Esophagus muscularis mucosa (tissue), 4 donors: ENCODE measurements around the gene SLC7A1. TPM values are rescaled to one million over a fixed set of nuclear protein-coding genes. Genes with fewer than 3 reads are reported as not detected.

Experiments
- DNase-seq: peaks from one replicate; pipeline ENCODE4 v3.0.0-alpha.2; 2017; ENCODE audit errors: extremely low spot score
- H3K27ac ChIP-seq, 4 donors: fragments of 200-600 bp; sonication (generic); replicated peaks in 1 of 4; 1 replicate in 3 of 4; 2 replicates in 1 of 4; pipeline ENCODE4 v1.5.1; 2016 to 2019; ENCODE audit warnings: mild to moderate bottlenecking in 1 of 4
- H3K27me3 ChIP-seq, 4 donors: fragments of 200-600 bp; sonication (generic); one replicate each; pipeline versions ENCODE4 v1.5.1 to v1.6.0; 2016 to 2019
- H3K36me3 ChIP-seq, 4 donors: fragments of 200-600 bp; sonication (generic); one replicate each; pipeline ENCODE4 v1.5.1; 2016 to 2019
- H3K4me1 ChIP-seq, 4 donors: fragments of 200-600 bp; sonication (generic); one replicate each; pipeline ENCODE4 v1.5.1; 2016 to 2019
- H3K4me3 ChIP-seq, 4 donors: fragments of 200-600 bp; sonication (generic); 1 replicate in 2 of 4; 2 replicates in 2 of 4; pipeline ENCODE4 v1.5.1; 2016 to 2019; ENCODE audit warnings: mild to moderate bottlenecking in 4 of 4, moderate library complexity in 1 of 4
- H3K9me3 ChIP-seq, 4 donors: fragments of 200-600 bp; sonication (generic); 1 replicate in 3 of 4; 2 replicates in 1 of 4; pipeline ENCODE4 v1.5.1; 2016 to 2019
- CTCF ChIP-seq, 3 experiments: fragments of 200-600 bp in 2 of 3; fragments of 450-650 bp in 1 of 3; sonication (generic) in 2 of 3; IDR thresholded peaks; one replicate each; pipeline ENCODE4 v1.5.1; 2017 to 2019; ENCODE audit warnings: antibody characterized with exemption in 3 of 3, mild to moderate bottlenecking in 2 of 3, moderate library complexity in 1 of 3
- EP300 ChIP-seq: sonication (generic); formaldehyde crosslinking; IDR thresholded peaks from one replicate; pipeline ENCODE4 v1.6.1; 2017; ENCODE audit warnings: antibody characterized with exemption
- POLR2A ChIP-seq: fragments of 450-650 bp; IDR thresholded peaks from one replicate; pipeline ENCODE4 v1.6.1; 2017; ENCODE audit warnings: antibody characterized with exemption, moderate library complexity, mild to moderate bottlenecking, low read depth
- POLR2AphosphoS5 ChIP-seq, 2 donors: sonication (generic); formaldehyde crosslinking; IDR thresholded peaks; one replicate each; pipeline ENCODE4 v1.6.1; 2017; ENCODE audit warnings: antibody characterized with exemption in 2 of 2
- WGBS: methylation state at CpG from one replicate; pipeline ENCODE4 v1.1.5; 2018; 5-methylcytosine and 5-hydroxymethylcytosine counted together
- intact Hi-C: fragments of 100-400 bp; cut with DNase I; formaldehyde crosslinking; loops from one replicate; pipeline ENCODE4 v1.15.1; 2023
- total RNA-seq, 4 donors: library from RNA; depleted of rRNA; stranded (reverse); fragments of >200 nt; gene quantifications; one replicate each; pipeline versions ENCODE4 v1.1.0 to v1.2.1, GENCODE V29; 2016

The SLC7A1 gene
- total RNA-seq, 4 donors from 2014 or later, result 15.0 to 28.8 (median 21.6) TPM

GRCh38 chr13:29573190-29573589 lies 22.3 kb downstream of the SLC7A1 start:
- peaks cover 20 to 68% (median 44%) of the 10 kb centered on the region in 4 donors for H3K4me1 ChIP-seq
- 10% methylated on average over 7 of the region's 8 CpGs for WGBS

GRCh38 chr13:29572575-29572974 lies 22.9 kb downstream of the SLC7A1 start:
- H3K9me3 ChIP-seq, result no peaks in the 10 kb centered on the region
- H3K4me1 ChIP-seq, result peaks cover 16 to 62% (median 39%) of the 10 kb centered on the region in 4 donors
- TF ChIP-seq EP300 (no peak), POLR2AphosphoS5 (IDR thresholded peaks at IDR 0.05) (no peak), CTCF (IDR thresholded peaks at IDR 0.05) (no peak), POLR2A (no peak)
- intact Hi-C loops, result no loop called here
- no peaks in the 10 kb centered on the region for H3K27me3 ChIP-seq
- 96% methylated on average over 5 of the region's 5 CpGs for WGBS
- no peaks in the 10 kb centered on the region for H3K36me3 ChIP-seq
- H3K27ac ChIP-seq, result no peak overlapping the region
- no peak overlapping the region for H3K4me3 ChIP-seq
- no peak for DNase-seq

More at GRCh38 chr13:29573190-29573589, 22.3 kb downstream of the SLC7A1 start:
- H3K27ac ChIP-seq, result peak overlapping the region in 1 of 4 donors; percentile 31
- H3K9me3 ChIP-seq, result no peaks in the 10 kb centered on the region
- DNase-seq, result no peak
- H3K27me3 ChIP-seq, result no peaks in the 10 kb centered on the region
- H3K4me3 ChIP-seq, result no peak overlapping the region
- no peaks in the 10 kb centered on the region for H3K36me3 ChIP-seq
- intact Hi-C loops, result no loop called here
- peak in 2 of 3 experiments; percentile 21 to 25 for TF ChIP-seq CTCF (IDR thresholded peaks at IDR 0.05)
- TF ChIP-seq POLR2A, result no peak
- peak in 1 of 2 donors; percentile 63 for TF ChIP-seq POLR2AphosphoS5 (IDR thresholded peaks at IDR 0.05)
- no peak for TF ChIP-seq EP300

DNA sequence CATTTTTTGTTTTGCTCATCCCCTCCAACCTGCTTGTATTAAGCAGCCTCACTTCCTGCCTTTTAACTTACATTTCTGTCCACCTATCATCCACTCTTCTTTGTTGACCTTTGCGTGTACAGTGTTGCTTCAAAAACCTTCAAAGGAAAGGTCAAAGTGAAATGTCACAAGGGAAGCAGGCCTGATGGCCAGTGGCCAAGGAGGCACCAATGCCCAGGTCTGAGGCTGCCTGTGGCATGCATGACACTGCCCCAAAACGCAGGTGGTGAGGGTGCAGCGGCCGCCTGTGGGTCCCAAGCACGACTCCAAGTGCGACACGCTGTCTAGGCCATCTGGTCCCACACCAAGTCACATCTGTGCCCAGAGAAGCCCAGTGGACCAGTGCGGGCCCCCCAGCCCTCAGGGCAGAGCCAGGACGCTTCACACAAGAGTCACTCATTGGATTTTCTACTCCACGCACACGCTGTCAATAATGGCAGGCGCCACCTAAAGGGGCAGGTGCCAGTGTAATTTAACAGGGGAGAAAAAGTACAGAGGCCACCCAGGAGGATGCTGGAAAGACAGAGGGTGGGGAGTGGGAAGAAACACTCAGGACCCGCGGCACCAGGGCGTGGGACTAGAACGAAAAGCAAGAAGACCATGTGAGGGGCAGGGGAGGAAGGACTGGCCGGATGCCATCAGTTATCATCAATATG lies 23.5 kb downstream of the SLC7A1 start:
- peaks cover 11 to 56% (median 33%) of the 10 kb centered on the region in 4 donors for H3K4me1 ChIP-seq
- no peaks in the 10 kb centered on the region for H3K9me3 ChIP-seq
- DNase-seq, result no peak
- intact Hi-C loops, result no loop called here
- H3K27ac ChIP-seq, result no peak overlapping the region
- TF ChIP-seq EP300, result no peak
- TF ChIP-seq POLR2A, result no peak
- TF ChIP-seq CTCF (IDR thresholded peaks at IDR 0.05), result no peak
- no peak for TF ChIP-seq POLR2AphosphoS5 (IDR thresholded peaks at IDR 0.05)
- H3K27me3 ChIP-seq, result no peaks in the 10 kb centered on the region
- no peaks in the 10 kb centered on the region for H3K36me3 ChIP-seq
- no peak overlapping the region for H3K4me3 ChIP-seq
- 94% methylated on average over 17 of the region's 17 CpGs for WGBS

GRCh38 chr13:29570051-29570654 lies 25.3 kb downstream of the SLC7A1 start:
- Histone ChIP-seq H3K36me3 (no peaks in the 10 kb centered on the region), H3K4me3 (no peak overlapping the region), H3K9me3 (no peaks in the 10 kb centered on the region), H3K4me1 (peaks cover 10 to 51% (median 37%) of the 10 kb centered on the region in 4 donors), H3K27me3 (no peaks in the 10 kb centered on the region), H3K27ac (no peak overlapping the region)
- TF ChIP-seq POLR2AphosphoS5 (IDR thresholded peaks at IDR 0.05) (no peak), EP300 (no peak), CTCF (IDR thresholded peaks at IDR 0.05) (no peak), POLR2A (no peak)
- no peak for DNase-seq
- WGBS, result 91% methylated on average over 15 of the region's 15 CpGs
- intact Hi-C loops, result no loop called here
